ENCODE data around the gene EIF2B2. TPM values are rescaled to one million over a fixed set of nuclear protein-coding genes. Genes with fewer than 3 reads are reported as not detected.

EIF2B2 gene
- polyA plus RNA-seq, 1 of the 3 experiments (the other 2 are of a cell fraction): 125 TPM

GRCh38 chr14:74976264-74977113 is 26.2 kb upstream of the EIF2B2 start:
- Histone ChIP-seq H3K27me3 (ENCODE audit: insufficient read depth) (no peaks in the 10 kb centered on the region), H3K9me2 (no peaks in the 10 kb centered on the region), H3F3A (replicated peaks; ENCODE audit: insufficient read depth) (no peaks in the 10 kb centered on the region), H3K4me3 (ENCODE audit: low read depth in 2 of 2, low read length in 1 of 2) (no peak overlapping the region), H2AFZ (ENCODE audit: low read depth) (no peak overlapping the region), H3K9ac (no peak overlapping the region), H4K20me1 (ENCODE audit: insufficient read depth) (no peaks in the 10 kb centered on the region), H3K79me2 (ENCODE audit: insufficient read depth) (no peaks in the 10 kb centered on the region), H3K4me1 (ENCODE audit: control insufficient read depth in 1 of 2, insufficient read depth in 2 of 2, low read depth in 1 of 2, low read length in 1 of 2) (peaks cover 30 to 85% of the 10 kb centered on the region in 2 experiments; a peak in 3 of 4 replicates), H3K36me3 (replicated peaks in 1 of 2; ENCODE audit: control insufficient read depth in 1 of 2, insufficient read depth in 2 of 2, low read length in 1 of 2) (no peaks in the 10 kb centered on the region), H3K27ac (ENCODE audit: low read depth in 2 of 2, low read length in 1 of 2) (no peak overlapping the region; a peak in 1 of 4 replicates), H3K9me3 (no peaks in the 10 kb centered on the region), H3K4me2 (no peak overlapping the region)
- 88% methylated on average over 9 of the region's 11 CpGs for WGBS (ENCODE audit: low lambda C conversion rate)
- no peak for DNase-seq
- ChIA-PET POLR2A (interaction anchor here (1.2 kb wide), 1 partner anchor 13 kb away, joined by 4 read pairs; no protein-coding TSS in a partner anchor), CTCF (interaction anchor here (0.7 to 1.7 kb wide), 5 partner anchors 12 to 111 kb away, joined by 3 to 5 read pairs (median 4); no protein-coding TSS in a partner anchor)
- TF ChIP-seq FOXJ3 (CRISPR knock-in tag; IDR thresholded peaks at IDR 0.05) (no peak), RFX5 (IDR thresholded peaks at IDR 0.05; ENCODE audit: low read length) (no peak), GABPA (IDR thresholded peaks at IDR 0.05; ENCODE audit: low read depth) (no peak), MEF2A (IDR thresholded peaks at IDR 0.05; ENCODE audit: borderline replicate concordance, low read depth) (no peak), MXI1 (IDR thresholded peaks at IDR 0.05; ENCODE audit: low read depth, low read length) (no peak), POLR2AphosphoS5 (IDR thresholded peaks at IDR 0.05; ENCODE audit: low read depth, low read length) (no peak), RAD21 (IDR thresholded peaks at IDR 0.05; ENCODE audit: low read length) (no peak), PBX3 (IDR thresholded peaks at IDR 0.05) (no peak), ZBTB33 (IDR thresholded peaks at IDR 0.05; ENCODE audit: borderline replicate concordance, low read depth) (no peak)

GRCh38 chr14:74977164-74977900 is 25.4 kb upstream of the EIF2B2 start:
- WGBS (ENCODE audit: low lambda C conversion rate): 74% methylated on average over 4 of the region's 12 CpGs
- no peak for DNase-seq
- no peak overlapping the region for H3K4me3 ChIP-seq (ENCODE audit: low read depth in 2 of 2, low read length in 1 of 2)
- peak overlapping the region in 1 of 2 experiments; percentile 95; a peak in 2 of 4 replicates for H3K27ac ChIP-seq (ENCODE audit: low read depth in 2 of 2, low read length in 1 of 2)
- no peaks in the 10 kb centered on the region for H3K9me2 ChIP-seq
- no peak overlapping the region for H2AFZ ChIP-seq (ENCODE audit: low read depth)
- H3K9me3 ChIP-seq: no peaks in the 10 kb centered on the region
- no peaks in the 10 kb centered on the region for H4K20me1 ChIP-seq (ENCODE audit: insufficient read depth)
- POLR2A ChIA-PET: interaction anchor here (1.0 to 1.2 kb wide), 2 partner anchors 13 to 24 kb away, joined by 4 read pairs; no protein-coding TSS in a partner anchor
- H3K27me3 ChIP-seq (ENCODE audit: insufficient read depth): no peaks in the 10 kb centered on the region
- H3K36me3 ChIP-seq (replicated peaks in 1 of 2; ENCODE audit: control insufficient read depth in 1 of 2, insufficient read depth in 2 of 2, low read length in 1 of 2): no peaks in the 10 kb centered on the region
- H3K79me2 ChIP-seq (ENCODE audit: insufficient read depth): no peaks in the 10 kb centered on the region
- peaks cover 35 to 85% of the 10 kb centered on the region in 2 experiments; a peak in 3 of 4 replicates for H3K4me1 ChIP-seq (ENCODE audit: control insufficient read depth in 1 of 2, insufficient read depth in 2 of 2, low read depth in 1 of 2, low read length in 1 of 2)
- H3K9ac ChIP-seq: no peak overlapping the region
- CTCF ChIA-PET: interaction anchor here (0.7 to 2.2 kb wide), 5 partner anchors 13 to 110 kb away, joined by 3 to 8 read pairs (median 4); no protein-coding TSS in a partner anchor
- H3K4me2 ChIP-seq: no peak overlapping the region
- H3F3A ChIP-seq (replicated peaks; ENCODE audit: insufficient read depth): no peaks in the 10 kb centered on the region
- TF ChIP-seq GABPA (IDR thresholded peaks at IDR 0.05; ENCODE audit: low read depth) (no peak), PBX3 (IDR thresholded peaks at IDR 0.05) (no peak), EZH2phosphoT487 (IDR thresholded peaks at IDR 0.05; ENCODE audit: borderline replicate concordance, low read depth) (no peak), ZBTB33 (IDR thresholded peaks at IDR 0.05; ENCODE audit: borderline replicate concordance, low read depth) (no peak), FOXJ3 (CRISPR knock-in tag; IDR thresholded peaks at IDR 0.05) (no peak), FOXM1 (IDR thresholded peaks at IDR 0.05; ENCODE audit: low read depth) (no peak), FOSL2 (IDR thresholded peaks at IDR 0.05; ENCODE audit: borderline replicate concordance, low read depth) (no peak), YY1 (IDR thresholded peaks at IDR 0.05; ENCODE audit: low read depth) (no peak), RCOR1 (IDR thresholded peaks at IDR 0.05; ENCODE audit: low read length) (no peak), MXI1 (IDR thresholded peaks at IDR 0.05; ENCODE audit: low read depth, low read length) (no peak), NRF1 (IDR thresholded peaks at IDR 0.05; ENCODE audit: low read depth, low read length) (no peak), EP300 (IDR thresholded peaks at IDR 0.05; ENCODE audit: borderline replicate concordance in 1 of 2, low read depth in 1 of 2, low read length in 1 of 2) (no peak), NFIC (IDR thresholded peaks at IDR 0.05; ENCODE audit: borderline replicate concordance) (no peak), RFX5 (IDR thresholded peaks at IDR 0.05; ENCODE audit: low read length) (no peak)

Measured in SK-N-SH (cell line).